ENCODE results near the gene TOM1L1.

Gene TOM1L1

GRCh38 chr17:55002458-55002857 is 101.8 kb downstream of the TOM1L1 start:
- no peak for DNase-seq

GRCh38 chr17:55004484-55004883 is 103.8 kb downstream of the TOM1L1 start:
- DNase-seq: no peak

GRCh38 chr17:55005520-55005919 is 104.9 kb downstream of the TOM1L1 start:
- no peak for DNase-seq
